Iris pigment epithelial cell (primary cell): Measurements from ENCODE around the gene MRPS34.
A peak's percentile ranks its signal among the peaks of the same experiment; 100 is the strongest.
"Not testable (repeated sequence)": the region's sequence is repeated elsewhere in the genome, so short reads cannot be mapped to it uniquely, and the experiment has no call there.

ENCODE experiments used
- DNase-seq: peaks from one replicate; pipeline ENCODE4 v3.0.0-alpha.2; 2011; ENCODE audit warnings: low read depth

MRPS34 gene

DNA sequence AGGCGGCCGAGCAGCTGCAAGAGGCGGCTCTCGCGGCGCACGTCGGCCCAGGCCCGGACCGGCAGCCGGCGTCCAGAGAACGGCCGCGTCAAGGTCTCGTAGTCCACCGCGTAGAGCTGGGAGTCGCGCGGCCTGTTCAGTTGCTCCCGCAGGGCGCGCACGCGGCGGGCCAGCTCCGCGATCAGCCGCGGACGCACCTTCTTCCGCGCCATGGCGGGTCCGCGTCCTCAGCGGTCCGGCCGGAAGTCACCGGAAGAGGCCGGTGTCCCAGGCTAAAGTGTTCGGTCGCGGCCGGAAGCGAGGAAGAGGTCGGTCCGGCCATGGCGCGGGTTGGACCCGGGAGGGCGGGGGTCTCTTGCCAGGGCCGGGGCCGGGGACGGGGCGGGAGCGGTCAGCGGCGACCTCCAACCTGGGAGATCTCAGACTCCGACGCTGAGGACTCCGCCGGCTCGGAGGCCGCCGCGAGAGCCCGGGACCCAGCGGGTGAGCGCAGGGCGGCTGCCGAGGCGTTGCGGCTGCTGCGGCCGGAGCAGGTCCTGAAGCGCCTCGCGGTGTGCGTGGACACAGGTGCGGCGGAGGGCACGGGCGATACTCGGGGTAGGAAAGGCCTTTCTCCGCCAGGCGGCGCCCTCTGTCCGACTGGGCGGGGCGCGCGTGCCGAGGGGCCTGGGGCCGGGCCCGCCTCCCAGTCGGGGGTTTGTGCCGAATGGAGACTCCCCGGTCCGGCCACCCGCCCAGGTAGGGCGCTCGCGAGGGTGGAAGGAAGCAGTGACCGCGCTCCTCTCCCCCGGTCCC lies at the start of gene MRPS34:
TSS of gene MRPS34 (minus strand) at position 227 of the 795 bp plus-strand sequence. CDS start at position 212, 15 bp downstream.
- DNase-seq = peak; percentile 87

DNA sequence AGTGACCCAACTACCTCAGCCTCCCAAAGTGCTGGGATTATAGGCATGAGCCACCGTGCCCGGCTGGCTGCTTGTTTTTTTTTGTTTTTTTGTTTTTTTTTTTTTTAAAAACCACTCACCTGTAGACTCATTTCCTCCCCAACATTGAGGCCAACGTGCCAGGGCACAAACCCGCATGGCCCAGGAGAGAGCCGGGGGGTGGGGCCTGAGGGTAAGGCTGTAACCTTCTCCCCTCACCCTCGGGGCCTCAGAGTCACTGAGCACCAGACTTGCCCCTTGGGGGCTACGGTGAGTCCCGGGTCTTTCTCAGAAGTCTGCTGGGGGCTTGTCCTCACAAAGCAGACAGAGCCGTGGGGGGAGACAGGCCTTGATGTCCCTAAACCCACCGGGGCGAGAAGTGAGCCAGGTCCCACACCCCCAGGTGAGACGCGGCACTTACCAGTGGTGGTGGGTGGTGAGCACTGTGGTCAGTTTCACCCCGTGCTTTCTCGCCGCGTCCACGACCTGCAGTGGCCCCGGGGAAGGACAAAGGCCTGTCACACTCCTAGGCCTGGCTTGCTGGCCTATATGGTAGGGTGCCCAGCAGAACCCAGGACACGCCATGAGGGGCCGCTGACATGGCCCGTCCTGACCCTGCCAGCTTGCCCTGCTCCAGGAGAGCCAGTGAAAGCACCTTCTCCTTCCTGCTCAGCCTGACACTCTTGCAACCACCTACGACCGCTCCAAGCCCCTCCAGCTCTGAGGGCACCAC lies 49.1 kb upstream of the MRPS34 start:
- DNase-seq = no peak

DNA sequence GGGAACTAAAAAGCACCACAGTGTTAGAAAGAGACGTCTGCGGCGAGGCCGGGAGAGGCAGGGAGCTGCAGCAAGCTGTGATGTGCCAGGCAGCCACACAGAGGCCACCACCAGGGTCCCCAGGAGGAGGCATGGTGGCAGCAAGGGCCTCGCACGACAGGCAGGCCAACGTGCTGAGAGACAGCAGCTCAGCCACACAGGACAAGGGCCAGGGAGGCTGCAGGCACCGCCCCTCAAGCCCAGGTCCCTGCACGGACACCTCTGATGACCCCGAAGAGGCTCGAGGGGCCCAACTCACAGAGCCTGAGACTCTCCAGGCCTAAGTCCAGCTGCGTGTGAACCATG lies 48.0 kb upstream of the MRPS34 start:
- DNase-seq = no peak

DNA sequence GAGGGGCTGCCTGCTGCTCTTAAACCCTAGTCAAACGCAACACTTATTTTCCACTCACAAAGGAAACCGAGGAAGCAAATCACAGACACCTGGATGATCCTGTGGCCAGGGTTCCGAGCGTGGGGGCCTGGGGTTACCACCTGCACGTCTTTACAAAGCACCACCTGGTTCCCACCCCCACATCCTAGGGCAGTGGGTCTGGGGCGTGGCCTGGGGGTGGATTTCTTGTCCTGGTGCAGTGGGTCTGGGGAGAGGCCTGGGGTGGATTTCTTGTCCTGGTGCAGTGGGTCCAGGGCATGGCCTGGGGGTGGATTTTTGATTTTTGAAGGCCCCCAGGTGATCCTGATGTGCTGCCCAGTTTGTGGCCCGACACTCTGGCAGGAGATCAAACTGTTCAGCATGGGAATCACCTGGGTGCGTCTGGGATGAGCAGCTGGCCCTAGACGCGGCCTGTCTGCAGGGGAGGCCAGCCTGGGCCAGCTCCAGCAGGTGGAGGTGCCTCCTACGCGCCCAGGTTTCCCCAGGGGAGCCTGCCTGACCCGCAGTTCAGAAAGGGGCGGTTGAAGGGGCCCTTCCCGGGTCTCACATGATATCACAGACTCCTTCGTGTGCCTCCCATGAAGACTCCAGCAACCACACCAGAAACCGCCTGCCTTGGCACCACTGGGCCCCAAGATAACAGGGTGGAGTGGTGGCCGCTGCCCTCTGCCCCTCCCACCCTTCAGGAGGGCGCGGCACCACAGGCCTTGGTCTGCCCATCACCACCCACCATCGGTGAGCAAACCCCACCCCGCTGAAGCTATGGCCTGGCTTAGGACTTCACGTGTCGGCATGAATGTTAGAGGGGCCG lies 47.4 kb upstream of the MRPS34 start:
- DNase-seq = no peak

DNA sequence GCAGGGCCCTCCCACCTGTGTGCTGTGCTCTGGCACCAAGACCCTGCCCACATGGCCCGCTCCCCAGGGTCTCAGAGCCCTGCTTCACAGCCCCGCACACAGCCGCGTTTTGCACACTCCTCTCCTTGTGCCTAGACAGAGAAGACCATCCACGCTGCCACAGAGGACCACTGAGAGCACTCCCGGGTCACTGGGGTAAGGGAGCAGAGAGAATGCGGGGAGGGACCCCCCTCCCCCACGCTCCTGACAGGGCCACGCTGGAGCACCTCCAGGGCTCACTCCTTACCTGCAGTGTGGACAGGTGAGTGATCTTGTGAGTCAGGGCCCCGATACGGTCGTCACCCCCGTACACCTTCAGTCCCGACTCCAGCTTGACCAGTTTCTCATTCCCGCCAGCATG lies 46.7 kb upstream of the MRPS34 start:
- no peak for DNase-seq

DNA sequence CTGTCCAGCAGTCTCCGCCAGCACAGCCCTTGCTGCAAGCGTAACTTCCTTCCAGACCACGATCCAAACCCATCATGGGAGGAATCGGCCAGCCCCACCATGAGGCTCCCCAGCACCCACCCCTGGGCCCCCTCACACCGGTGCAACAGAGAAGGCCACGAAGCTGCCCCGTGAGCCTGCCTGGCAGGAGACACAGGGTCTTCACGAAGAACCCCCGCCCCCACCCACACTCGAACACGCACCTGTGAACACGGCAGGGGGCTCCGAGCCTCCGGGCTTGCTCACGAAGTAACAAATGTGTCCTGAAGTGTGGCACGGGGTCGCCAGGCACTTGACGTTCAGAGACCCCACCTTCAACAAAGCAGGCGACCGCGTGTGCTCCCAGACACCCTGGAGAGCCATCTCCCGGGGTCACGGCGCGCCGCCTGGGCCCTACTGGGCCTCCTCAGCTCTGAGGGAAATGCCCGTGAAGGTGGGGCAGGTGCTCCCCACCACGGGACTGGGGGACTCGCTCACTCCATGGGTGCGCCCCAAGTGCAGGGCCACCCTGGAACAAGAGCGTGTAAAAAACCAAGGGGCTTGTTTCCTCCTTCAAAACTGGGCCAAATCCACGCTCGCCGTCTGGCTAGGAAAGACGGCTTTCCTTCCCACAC lies 46.1 kb upstream of the MRPS34 start:
- no peak for DNase-seq

DNA sequence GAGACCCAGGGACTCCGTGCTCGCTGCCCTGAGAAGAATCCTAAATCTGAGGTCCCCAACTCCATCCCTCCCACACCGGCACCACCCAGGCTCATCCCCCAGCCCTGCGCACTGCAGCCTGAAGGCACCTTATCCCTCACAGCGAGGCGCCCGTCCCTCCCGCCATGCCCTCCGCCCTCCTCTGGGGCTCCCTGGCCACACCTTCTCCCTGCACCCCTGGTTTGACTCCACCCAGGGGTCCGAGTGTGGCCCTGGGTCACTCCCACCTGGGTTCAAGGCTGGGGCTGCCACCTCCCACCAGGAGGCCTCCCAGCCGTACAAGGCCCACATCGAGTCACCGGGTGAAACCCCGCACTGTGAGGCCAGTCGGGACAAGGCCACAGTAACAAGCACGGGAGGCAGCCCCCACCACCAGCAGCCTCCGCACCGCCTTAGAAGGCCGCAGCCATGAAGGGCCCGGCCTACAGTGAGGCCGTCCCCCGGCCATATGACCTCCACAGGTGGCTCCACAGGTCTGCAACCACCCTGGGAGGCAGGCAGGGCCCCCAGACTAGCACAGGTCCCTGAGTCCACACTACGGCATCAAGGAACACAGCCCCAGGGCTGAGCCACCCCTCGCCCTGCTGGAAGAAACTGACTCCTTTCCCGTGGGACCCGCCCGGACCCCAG lies 45.4 kb upstream of the MRPS34 start:
- DNase-seq = no peak

DNA sequence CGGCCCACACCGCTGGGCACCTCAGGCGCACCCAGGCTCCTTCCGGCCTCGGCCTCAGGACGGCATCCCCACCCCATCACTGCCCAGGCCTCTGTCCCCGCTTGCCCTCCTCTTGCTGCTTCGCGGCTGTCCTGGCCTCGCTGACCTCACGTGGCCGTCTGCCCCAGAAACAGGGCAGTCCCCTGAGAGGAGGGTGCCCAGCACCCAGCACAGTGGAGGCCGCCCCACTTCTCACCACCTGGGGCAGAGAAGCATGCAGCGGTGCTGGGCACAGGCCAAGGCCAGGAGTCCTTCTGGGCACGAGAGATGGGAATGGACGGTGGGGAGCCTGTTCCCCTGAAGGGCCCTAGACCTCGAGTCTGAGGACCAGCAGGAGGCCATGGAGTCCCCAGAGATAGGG lies 44.8 kb upstream of the MRPS34 start:
- no peak for DNase-seq

DNA sequence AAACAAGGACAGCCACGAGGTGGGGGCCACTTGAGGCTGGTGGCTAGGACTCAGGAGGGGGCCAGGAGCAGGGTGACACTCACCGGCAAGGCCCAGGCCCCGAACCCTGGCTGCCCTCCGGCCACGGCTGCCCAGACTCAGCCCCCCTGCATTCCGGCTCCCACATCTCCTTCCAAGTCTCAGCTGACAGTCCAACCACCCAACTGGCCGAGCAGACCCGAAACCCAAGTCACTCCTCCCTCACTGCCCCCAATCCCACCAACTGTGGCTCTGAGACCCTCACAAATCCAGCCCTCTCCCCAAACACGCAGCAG lies 44.3 kb upstream of the MRPS34 start:
- DNase-seq = no peak

DNA sequence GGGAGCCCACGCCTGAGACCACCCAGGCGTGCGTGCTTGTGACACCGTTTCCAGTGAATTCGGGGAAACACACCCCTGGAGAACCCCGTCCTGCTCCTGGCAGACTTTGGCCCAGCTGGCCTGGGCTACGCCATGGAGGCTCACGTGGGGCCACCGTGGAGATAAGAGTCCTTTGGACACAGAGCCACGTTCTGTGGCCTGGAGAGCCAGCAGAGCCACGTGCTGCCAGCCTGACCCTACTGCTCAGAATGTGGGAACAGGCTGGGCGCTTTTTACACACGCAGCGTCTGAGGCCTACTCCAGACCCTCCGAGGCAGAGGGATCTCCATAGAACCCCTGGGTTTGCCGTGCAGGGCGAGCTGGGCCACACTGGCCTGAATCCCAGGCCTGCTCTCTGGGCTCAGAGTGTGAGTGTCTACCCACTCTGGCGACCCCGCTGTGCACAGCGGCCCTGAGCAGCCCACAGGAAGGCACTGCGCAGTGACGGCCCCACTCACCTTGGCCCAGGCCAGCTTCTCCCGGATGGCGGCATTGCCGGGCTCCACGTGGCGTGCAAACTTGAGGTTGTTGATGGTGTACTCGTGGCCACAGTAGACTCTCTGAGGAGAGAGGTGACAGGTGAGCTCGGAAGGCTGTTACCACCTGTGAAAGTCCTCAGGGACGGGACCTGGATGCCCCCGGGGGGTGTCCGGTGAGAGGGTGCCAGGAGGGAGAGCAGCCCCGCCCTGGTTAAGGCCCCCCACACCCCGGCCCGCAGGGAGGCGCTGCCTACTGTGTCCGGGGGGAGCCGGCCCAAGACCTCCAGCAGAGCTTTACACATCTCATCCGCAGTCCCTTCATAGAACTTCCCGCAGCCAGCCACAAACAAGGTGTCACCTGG lies 43.7 kb upstream of the MRPS34 start:
- no peak for DNase-seq

DNA sequence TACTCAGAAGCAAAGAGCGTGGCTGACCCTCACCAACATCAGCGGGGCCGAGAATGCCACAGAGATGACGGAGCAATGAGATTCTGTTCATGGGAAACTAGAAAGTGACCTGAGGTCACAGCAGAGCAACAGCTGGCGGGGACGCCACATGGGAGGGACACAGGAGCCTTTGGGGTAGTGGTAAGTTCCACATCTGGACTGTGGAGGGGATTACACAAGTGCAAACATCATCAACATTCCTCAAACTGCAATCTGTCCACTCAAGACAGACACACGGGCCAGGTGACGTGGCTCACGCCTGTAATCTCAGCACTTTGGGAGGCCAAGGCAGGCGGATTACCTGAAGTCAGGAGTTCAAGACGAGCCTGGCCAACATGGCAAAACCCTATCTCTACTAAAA lies 42.5 kb upstream of the MRPS34 start:
- no peak for DNase-seq

DNA sequence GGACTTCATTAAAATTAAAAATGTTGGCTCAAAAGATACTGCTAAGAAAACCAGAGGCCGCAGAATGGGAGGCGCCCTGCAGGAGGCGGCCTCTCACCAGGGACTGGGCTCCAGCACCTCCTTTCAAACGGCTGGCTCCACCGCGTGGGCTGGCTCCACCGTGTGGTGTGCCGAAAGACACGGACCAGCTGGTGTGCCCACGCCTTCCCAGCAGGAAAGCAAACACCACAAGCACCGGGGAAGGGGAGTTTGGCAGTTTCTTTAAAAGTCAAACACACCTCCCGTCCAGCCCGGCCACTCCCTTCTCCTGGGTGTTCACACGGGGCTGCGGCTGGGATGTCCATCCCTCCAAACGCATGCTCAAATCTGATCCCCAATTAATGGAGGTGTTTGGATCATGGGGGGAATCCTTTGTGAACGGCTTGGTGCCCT lies 39.8 kb upstream of the MRPS34 start:
- peak; percentile 63 for DNase-seq

DNA sequence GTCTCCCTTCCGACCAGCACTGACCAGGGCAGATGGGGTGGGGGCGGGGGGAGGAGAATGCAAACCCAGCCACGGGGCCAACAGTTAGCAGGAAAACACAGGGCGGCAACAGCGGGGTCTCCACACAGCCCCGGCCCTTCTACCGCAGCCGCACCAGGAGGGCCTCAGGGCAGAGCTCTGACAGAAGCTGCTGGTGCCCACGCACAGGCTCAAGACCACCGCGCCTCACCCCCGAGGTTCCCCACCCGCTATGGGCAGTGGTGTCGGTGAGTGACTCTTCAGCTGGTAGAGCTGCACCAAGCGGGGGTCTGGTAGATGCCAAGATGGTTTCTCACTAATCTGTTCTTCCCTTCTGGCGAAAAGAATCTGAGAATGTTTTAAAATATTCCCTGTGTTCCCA lies 37.6 kb upstream of the MRPS34 start:
- no peak for DNase-seq

DNA sequence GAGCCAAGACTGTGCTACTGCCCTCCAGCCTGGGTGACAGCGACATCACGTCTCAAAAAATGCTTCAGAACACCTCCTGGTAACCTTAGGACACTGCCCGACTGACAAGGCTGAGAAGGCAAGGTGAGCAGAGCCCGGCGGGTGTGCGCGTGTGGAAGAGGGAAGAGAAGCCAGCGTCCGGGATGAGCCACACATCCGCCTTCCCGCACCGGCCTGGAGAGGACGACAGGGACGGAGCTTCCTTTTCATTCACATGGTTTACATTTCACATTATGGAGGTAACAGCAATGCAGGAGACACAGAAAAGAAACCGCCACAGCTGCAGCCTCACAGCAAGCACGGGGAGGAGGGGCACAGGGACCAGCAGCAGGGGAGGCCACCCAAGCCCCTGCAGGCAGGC lies 37.2 kb upstream of the MRPS34 start:
- no peak for DNase-seq

DNA sequence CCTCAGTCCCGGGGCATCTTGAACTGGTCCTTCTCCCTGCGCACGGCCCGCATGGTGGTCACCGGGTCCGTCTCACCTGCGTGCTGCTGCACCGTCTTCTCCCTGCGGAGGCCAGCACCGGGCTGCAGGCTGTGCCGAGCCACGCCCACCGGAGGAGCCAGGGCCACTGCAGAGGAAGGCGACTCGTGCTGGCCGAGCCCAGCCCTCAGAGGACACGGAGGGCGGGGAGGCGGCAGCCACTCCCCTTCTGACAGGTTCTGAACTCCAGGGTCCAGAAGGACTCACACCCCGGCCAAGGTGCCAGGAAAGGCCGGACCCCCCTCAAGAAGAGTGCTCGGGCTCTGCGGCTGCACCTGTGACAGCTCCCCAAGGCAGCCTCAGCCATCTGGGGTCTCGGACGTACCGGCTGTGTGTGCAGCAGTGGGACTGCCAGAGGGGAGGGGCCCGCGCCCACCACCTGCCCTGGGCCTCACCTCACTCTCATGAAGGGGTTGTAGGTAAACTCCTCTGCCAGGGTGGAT lies 36.4 kb upstream of the MRPS34 start:
- no peak for DNase-seq

DNA sequence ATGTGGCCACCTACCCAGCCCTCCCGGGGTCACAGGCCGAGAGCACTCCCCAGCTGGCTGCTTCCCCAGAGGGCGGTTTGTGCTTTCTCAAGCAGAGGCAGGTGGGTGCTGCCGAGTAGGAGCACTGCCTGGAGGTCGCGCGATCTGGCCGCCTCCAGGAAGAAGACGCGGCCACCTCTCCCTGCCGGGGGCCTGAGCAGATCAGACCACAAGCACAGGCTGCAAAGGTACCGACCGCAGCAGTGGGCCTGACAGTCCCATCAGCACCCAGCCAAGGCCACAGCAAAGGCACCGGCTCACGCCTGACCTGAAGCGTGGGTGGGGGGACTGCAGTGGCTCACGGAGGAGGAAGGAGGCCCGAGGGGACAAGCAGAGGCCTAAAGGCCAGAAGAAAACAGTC lies 35.8 kb upstream of the MRPS34 start:
- DNase-seq = no peak

DNA sequence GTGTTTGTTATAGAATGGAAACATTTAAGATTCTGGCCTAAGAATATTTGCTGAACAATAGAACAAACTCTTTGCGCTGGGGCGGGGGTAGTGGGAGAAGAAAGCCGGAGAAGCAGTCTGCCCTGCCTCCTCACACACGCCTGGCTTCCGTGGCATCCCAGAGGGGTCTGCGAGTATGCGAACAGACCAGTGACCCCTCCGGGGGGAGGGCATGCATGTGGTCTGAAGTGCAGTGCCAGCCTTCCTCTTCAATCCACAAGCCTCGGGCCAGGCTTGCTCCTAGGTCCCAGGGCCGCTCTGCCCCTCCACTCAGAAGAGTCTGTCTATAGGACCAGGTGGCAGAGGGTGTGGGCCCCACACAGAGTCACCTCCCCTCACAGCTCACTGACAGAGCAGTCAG lies 34.7 kb upstream of the MRPS34 start:
- no peak for DNase-seq

DNA sequence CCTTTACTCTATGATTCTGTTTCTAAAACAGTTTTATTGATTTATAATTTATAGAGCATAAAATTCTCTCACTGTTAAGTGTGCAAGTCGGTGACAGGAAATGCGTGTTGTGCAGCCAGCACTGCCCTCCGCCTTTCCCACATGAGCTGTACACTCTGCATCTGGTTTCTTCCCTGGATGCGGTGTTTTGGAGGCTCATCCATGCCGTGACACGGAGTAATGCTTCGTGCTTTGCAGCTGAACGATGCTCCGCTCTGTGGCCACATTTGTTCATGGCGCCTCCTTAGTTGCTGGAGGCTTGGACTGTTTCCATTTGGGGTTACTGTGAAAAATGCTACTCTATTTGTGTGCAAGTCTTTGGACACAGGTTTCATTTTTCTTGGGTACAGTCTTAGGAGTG lies 27.8 kb upstream of the MRPS34 start:
- no peak for DNase-seq

DNA sequence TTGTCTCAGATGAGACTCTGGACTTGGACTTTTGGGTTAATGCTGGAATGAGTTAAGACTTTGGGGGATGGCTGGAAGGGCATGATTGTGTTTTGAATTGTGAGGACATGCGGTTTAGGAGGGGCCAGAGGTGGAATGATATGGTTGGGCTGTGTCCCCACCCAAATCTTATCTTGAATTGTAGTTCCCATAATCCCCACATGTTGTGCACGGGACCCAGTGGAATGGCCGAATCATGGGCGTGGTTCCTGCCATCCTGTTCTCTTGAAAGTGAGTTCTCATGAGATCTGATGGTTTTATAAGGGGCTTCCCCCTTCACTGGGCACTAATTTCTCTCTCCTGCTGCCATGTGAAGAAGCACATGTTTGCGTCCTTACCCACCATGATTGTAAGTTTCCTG lies 26.3 kb upstream of the MRPS34 start:
- DNase-seq = not testable (repeated sequence)

DNA sequence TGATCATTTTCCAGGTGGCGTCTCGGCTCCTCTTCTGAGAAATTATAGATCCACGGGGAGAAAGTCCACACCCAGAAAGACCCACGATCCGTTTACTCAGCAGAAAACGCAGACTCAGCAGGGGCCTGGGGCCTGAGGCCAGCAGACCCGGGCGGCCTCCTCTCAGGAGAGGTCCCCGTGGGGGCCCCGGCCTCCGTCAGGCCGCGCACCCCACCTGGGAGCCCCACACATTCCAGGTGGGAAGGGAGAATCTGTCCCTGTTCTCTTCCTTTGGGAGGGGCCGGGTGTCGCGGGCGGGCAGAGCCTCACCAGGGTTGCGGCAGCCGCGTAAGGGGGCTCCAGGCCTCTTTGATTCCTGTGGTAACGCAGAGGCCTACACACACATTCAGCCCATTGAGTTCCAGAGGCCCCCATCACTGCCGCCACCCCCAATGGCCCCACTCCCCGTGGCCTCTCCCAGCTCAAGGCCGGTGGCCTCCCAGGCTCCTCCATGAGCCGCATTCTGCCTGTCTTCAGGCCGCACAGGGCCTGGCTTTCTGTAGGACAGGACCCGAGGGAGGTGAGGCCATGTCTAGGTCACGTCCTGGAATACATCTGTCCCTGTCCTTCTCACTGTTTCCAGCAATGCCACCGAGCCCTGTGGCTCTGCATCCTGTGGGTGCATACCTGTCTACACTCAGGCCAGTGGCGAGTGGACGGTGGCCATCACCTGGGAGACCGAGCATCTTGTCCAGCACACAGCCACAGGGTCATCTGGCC lies 22.2 kb upstream of the MRPS34 start:
- no peak for DNase-seq
